HCT116 (cell line): Measurements from ENCODE around the gene STIM2. TPM values are rescaled to one million over a fixed set of nuclear protein-coding genes. Genes with fewer than 3 reads are reported as not detected.

Source experiments
- ATAC-seq: fragments of 200-7000 bp; cut with Tn5 transposase; 2 replicates; pipeline ENCODE4 v1.9.1; 2020; ENCODE audit warnings: mild to moderate bottlenecking, moderate library complexity
- BruUV-seq: library from RNA; stranded (reverse); fragments of 400-500 nt; replicated peaks from 2 replicates; lab custom pipeline; 2021; lab: Mats Ljungman, UMichigan
- CTCF ChIA-PET: fragments of 300-600 bp; sonication (Branson Sonifier 250); formaldehyde crosslinking; loops from one replicate; lab custom pipeline; 2021; ENCODE audit warnings: antibody characterized with exemption; lab: Charles Lee
- POLR2A ChIA-PET: fragments of 300-600, 350-600 bp; sonication (Branson Sonifier 250); formaldehyde crosslinking; loops from one replicate; lab custom pipeline; 2021; ENCODE audit warnings: antibody characterized with exemption; lab: Charles Lee
- RAD21 ChIA-PET, 2 experiments: fragments of 300-600 bp; sonication (Branson Sonifier 250); formaldehyde crosslinking; loops; one replicate each; lab custom pipeline; 2023; ENCODE audit warnings: low total read pairs in 2 of 2; ENCODE audit not compliant: uncharacterized antibody in 2 of 2, unreplicated experiment in 2 of 2, low non-redundant PET in 1 of 2; lab: Charles Lee
- DNase-seq: peaks from one replicate; pipeline ENCODE4 v3.0.0-alpha.2; 2010; ENCODE audit warnings: low read depth, low spot score
- H2AFZ ChIP-seq: fragments of 200-600 bp; shearing (Covaris generic), sonication (generic); 2 replicates; pipeline ENCODE4 v1.6.1; 2017; ENCODE audit warnings: low read depth, mixed run types, mixed read lengths, antibody characterized with exemption, low read length; ENCODE audit not compliant: poor library complexity, severe bottlenecking
- H3K27ac ChIP-seq: 2 replicates; pipeline ENCODE4 v1.5.1; 2012; ENCODE audit warnings: low read depth, low read length
- H3K27me3 ChIP-seq: fragments of 200-600 bp; sonication (generic); 2 replicates; pipeline ENCODE4 v1.6.1; 2016; ENCODE audit warnings: mixed run types, low read length, mixed read lengths; ENCODE audit not compliant: insufficient read depth
- H3K36me3 ChIP-seq, 2 experiments: fragments of 200-500 bp in 1 of 2; fragments of 200-600 bp in 1 of 2; sonication (Bioruptor generic) in 1 of 2; sonication (generic) in 1 of 2; 2 replicates each; pipeline versions ENCODE4 v1.5.1 to v1.6.1; 2014 to 2016; ENCODE audit warnings: low read length in 2 of 2, inconsistent platforms in 1 of 2, mixed read lengths in 1 of 2, mixed run types in 1 of 2; ENCODE audit not compliant: insufficient read depth in 2 of 2, control insufficient read depth in 1 of 2
- H3K4me1 ChIP-seq, 2 experiments: fragments of 200-600 bp in 1 of 2; sonication (generic) in 1 of 2; 2 replicates each; pipeline versions ENCODE4 v1.5.1 to v1.6.1; 2012 to 2017; ENCODE audit warnings: low read length in 2 of 2, inconsistent platforms in 1 of 2, mild to moderate bottlenecking in 1 of 2, mixed read lengths in 1 of 2, mixed run types in 1 of 2, moderate library complexity in 1 of 2; ENCODE audit not compliant: insufficient read depth in 2 of 2, control insufficient read depth in 1 of 2
- H3K4me2 ChIP-seq: fragments of 200-600 bp; sonication (generic); 2 replicates; pipeline ENCODE4 v1.6.1; 2017; ENCODE audit warnings: mixed run types, low read length, mixed read lengths
- H3K4me3 ChIP-seq, 2 experiments: fragments of 200-600 bp in 1 of 2; sonication (generic) in 1 of 2; replicated peaks in 1 of 2; 2 replicates each; pipeline ENCODE4 v1.5.1; 2011 to 2016; ENCODE audit warnings: low read length in 2 of 2, control low read depth in 1 of 2, low read depth in 1 of 2, mild to moderate bottlenecking in 1 of 2, mixed read lengths in 1 of 2, mixed run types in 1 of 2
- H3K79me2 ChIP-seq: fragments of 200-600 bp; sonication (generic); 2 replicates; pipeline ENCODE4 v1.6.1; 2017; ENCODE audit warnings: mild to moderate bottlenecking, mixed run types, low read length, moderate library complexity, mixed read lengths; ENCODE audit not compliant: insufficient read depth
- H3K9ac ChIP-seq: fragments of 200-600 bp; sonication (generic); 2 replicates; pipeline ENCODE4 v1.6.1; 2016; ENCODE audit warnings: low read length, mixed read lengths
- H3K9me2 ChIP-seq: fragments of 200-600 bp; sonication (generic), shearing (Covaris generic); 2 replicates; pipeline ENCODE4 v1.6.1; 2017; ENCODE audit warnings: mixed run types, mild to moderate bottlenecking, moderate library complexity; ENCODE audit not compliant: insufficient read depth
- H3K9me3 ChIP-seq, 2 experiments: fragments of 200-500 bp in 1 of 2; fragments of 200-600 bp in 1 of 2; sonication (Bioruptor generic) in 1 of 2; sonication (generic) in 1 of 2; 2 replicates each; pipeline ENCODE4 v1.6.1; 2014 to 2017; ENCODE audit warnings: low read length in 2 of 2, mixed read lengths in 2 of 2, inconsistent platforms in 1 of 2, low read depth in 1 of 2, mild to moderate bottlenecking in 1 of 2, mixed run types in 1 of 2, moderate library complexity in 1 of 2; ENCODE audit not compliant: control insufficient read depth in 1 of 2, insufficient read depth in 1 of 2
- H4K20me1 ChIP-seq: fragments of 200-600 bp; sonication (generic), shearing (Covaris generic); 2 replicates; pipeline ENCODE4 v1.6.1; 2017; ENCODE audit warnings: mixed run types, mild to moderate bottlenecking, moderate library complexity; ENCODE audit not compliant: insufficient read depth
- CBX3 ChIP-seq: IDR thresholded peaks from 2 replicates; pipeline ENCODE4 v1.6.1; 2012; ENCODE audit warnings: low read depth
- CEBPB ChIP-seq: IDR thresholded peaks from 2 replicates; pipeline ENCODE4 v1.6.1; 2012; ENCODE audit warnings: low read depth
- EGR1 ChIP-seq: IDR thresholded peaks from 2 replicates; pipeline ENCODE4 v1.6.1; 2012; ENCODE audit warnings: low read depth
- EZH2 ChIP-seq: fragments of 200-600 bp; sonication (generic); IDR thresholded peaks from 2 replicates; pipeline ENCODE4 v1.6.1; 2017; ENCODE audit warnings: antibody characterized with exemption, mixed run types
- EZH2phosphoT487 ChIP-seq: fragments of 200-600 bp; IDR thresholded peaks from 2 replicates; pipeline ENCODE4 v1.6.1; 2018; ENCODE audit warnings: antibody characterized with exemption, borderline replicate concordance
- FOSL1 ChIP-seq: IDR thresholded peaks from 2 replicates; pipeline ENCODE4 v1.6.1; 2012; ENCODE audit warnings: low read depth
- JUND ChIP-seq: IDR thresholded peaks from 2 replicates; pipeline ENCODE4 v1.6.1; 2012
- POLR2AphosphoS5 ChIP-seq: IDR thresholded peaks from 2 replicates; pipeline ENCODE4 v1.6.1; 2011; ENCODE audit warnings: mild to moderate bottlenecking, low read depth, low read length, moderate library complexity
- RAD21 ChIP-seq: IDR thresholded peaks from 2 replicates; pipeline ENCODE4 v1.6.1; 2012; ENCODE audit warnings: low read depth, mild to moderate bottlenecking
- SIN3A ChIP-seq: IDR thresholded peaks from 2 replicates; pipeline ENCODE4 v1.6.1; 2012; ENCODE audit warnings: low read depth
- SRF ChIP-seq: IDR thresholded peaks from 2 replicates; pipeline ENCODE4 v1.6.1; 2012; ENCODE audit warnings: low read depth
- TCF7L2 ChIP-seq: IDR thresholded peaks from 2 replicates; pipeline ENCODE4 v1.7.0; 2011; ENCODE audit warnings: borderline replicate concordance, inconsistent platforms; ENCODE audit not compliant: insufficient read depth, insufficient read length; ENCODE audit errors: extremely low read depth
- ZFX ChIP-seq: fragments of 450-650 bp; IDR thresholded peaks from 2 replicates; pipeline ENCODE4 v1.6.1; 2017
- intact Hi-C: fragments of 100-400 bp; cut with micrococcal nuclease; formaldehyde crosslinking; loops from 2 replicates; pipeline ENCODE4 v1.10.0; 2022
- total RNA-seq: library from RNA; stranded (reverse); gene quantifications from one replicate; pipeline ENCODE4 v1.2.1, GENCODE V29; 2021; ENCODE audit not compliant: unreplicated experiment
- TF ChIP-seq, protein P1 (sequence below): IDR thresholded peaks from 2 replicates; pipeline ENCODE4 v1.6.1; 2012
- TF ChIP-seq, protein P2 (sequence below): IDR thresholded peaks from 2 replicates; pipeline ENCODE4 v1.6.1; 2012
- TF ChIP-seq, protein P3 (sequence below), 3 experiments: fragments of 200-600 bp in 1 of 3; sonication (generic) in 1 of 3; IDR thresholded peaks in 2 of 3; conservative IDR thresholded peaks in 1 of 3; 2 replicates each; pipeline ENCODE4 v1.5.1; 2012 to 2017; ENCODE audit warnings: low read depth in 2 of 3, low read length in 2 of 3, antibody characterized with exemption in 1 of 3, borderline replicate concordance in 1 of 3, control low read depth in 1 of 3, mild to moderate bottlenecking in 1 of 3, mixed read lengths in 1 of 3, mixed run types in 1 of 3, moderate library complexity in 1 of 3; ENCODE audit not compliant: insufficient read depth in 1 of 3
- TF ChIP-seq, protein P4 (sequence below): IDR thresholded peaks from 2 replicates; pipeline ENCODE4 v1.6.1; 2011; ENCODE audit warnings: mild to moderate bottlenecking, low read length, moderate library complexity; ENCODE audit not compliant: insufficient replicate concordance; ENCODE audit errors: extremely low read depth

The STIM2 gene
- total RNA-seq, 1 experiment from 2014 or later, result 65.9 TPM

DNA sequence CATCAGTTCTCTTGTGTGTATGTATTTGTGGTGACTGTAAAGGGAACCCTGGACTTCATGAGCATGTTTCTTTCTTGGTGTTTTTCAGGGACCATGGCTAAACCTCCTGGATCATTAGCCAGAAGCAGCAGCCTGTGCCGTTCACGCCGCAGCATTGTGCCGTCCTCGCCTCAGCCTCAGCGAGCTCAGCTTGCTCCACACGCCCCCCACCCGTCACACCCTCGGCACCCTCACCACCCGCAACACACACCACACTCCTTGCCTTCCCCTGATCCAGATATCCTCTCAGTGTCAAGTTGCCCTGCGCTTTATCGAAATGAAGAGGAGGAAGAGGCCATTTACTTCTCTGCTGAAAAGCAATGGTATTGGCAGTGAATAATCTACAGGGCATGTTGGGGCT, 157.0 kb downstream of the STIM2 start:
- Histone ChIP-seq H3K4me2 (no peak overlapping the region), H3K9me2 (no peaks in the 10 kb centered on the region; the same call in 1 of the 2 replicates), H3K27ac (no peak overlapping the region), H2AFZ (no peak overlapping the region), H3K36me3 (peaks cover 0 to 3% of the 10 kb centered on the region in 2 experiments; a peak in 1 of 4 replicates), H3K4me1 (no peaks in the 10 kb centered on the region), H3K9me3 (no peaks in the 10 kb centered on the region), H3K4me3 (no peak overlapping the region), H3K27me3 (no peaks in the 10 kb centered on the region), H3K79me2 (no peaks in the 10 kb centered on the region), H4K20me1 (no peaks in the 10 kb centered on the region), H3K9ac (no peak overlapping the region)
- CTCF ChIA-PET, result no interaction called here
- BruUV-seq, result no TSS peak
- intact Hi-C loops, result loop anchor here (10.0 kb wide), 2 partner anchors 563 to 603 kb away; no protein-coding TSS in a partner anchor
- ATAC-seq (no peak), DNase-seq (no peak)
- RAD21 ChIA-PET, result no interaction called here
- POLR2A ChIA-PET, result no interaction called here
- TF ChIP-seq EZH2phosphoT487 (no peak), CEBPB (no peak), TCF7L2 (no peak), CBX3 (no peak), SRF (no peak), ZFX (no peak), RAD21 (no peak), SIN3A (no peak), POLR2AphosphoS5 (no peak), EGR1 (no peak), FOSL1 (no peak), JUND (no peak), EZH2 (no peak)
- TF ChIP-seq, protein P1, sequence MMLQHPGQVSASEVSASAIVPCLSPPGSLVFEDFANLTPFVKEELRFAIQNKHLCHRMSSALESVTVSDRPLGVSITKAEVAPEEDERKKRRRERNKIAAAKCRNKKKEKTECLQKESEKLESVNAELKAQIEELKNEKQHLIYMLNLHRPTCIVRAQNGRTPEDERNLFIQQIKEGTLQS, result no peak
- TF ChIP-seq, protein P2, sequence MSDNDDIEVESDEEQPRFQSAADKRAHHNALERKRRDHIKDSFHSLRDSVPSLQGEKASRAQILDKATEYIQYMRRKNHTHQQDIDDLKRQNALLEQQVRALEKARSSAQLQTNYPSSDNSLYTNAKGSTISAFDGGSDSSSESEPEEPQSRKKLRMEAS, result no peak
- TF ChIP-seq, protein P3, sequence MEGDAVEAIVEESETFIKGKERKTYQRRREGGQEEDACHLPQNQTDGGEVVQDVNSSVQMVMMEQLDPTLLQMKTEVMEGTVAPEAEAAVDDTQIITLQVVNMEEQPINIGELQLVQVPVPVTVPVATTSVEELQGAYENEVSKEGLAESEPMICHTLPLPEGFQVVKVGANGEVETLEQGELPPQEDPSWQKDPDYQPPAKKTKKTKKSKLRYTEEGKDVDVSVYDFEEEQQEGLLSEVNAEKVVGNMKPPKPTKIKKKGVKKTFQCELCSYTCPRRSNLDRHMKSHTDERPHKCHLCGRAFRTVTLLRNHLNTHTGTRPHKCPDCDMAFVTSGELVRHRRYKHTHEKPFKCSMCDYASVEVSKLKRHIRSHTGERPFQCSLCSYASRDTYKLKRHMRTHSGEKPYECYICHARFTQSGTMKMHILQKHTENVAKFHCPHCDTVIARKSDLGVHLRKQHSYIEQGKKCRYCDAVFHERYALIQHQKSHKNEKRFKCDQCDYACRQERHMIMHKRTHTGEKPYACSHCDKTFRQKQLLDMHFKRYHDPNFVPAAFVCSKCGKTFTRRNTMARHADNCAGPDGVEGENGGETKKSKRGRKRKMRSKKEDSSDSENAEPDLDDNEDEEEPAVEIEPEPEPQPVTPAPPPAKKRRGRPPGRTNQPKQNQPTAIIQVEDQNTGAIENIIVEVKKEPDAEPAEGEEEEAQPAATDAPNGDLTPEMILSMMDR (IDR thresholded peaks at IDR 0.05 in 2 of 3, conservative IDR thresholded peaks at IDR 0.05 in 1 of 3; ENCODE audit: borderline replicate concordance in 1 of 3, insufficient read depth in 1 of 3, low read depth in 2 of 3, low read length in 2 of 3), result no peak
- TF ChIP-seq, protein P4, sequence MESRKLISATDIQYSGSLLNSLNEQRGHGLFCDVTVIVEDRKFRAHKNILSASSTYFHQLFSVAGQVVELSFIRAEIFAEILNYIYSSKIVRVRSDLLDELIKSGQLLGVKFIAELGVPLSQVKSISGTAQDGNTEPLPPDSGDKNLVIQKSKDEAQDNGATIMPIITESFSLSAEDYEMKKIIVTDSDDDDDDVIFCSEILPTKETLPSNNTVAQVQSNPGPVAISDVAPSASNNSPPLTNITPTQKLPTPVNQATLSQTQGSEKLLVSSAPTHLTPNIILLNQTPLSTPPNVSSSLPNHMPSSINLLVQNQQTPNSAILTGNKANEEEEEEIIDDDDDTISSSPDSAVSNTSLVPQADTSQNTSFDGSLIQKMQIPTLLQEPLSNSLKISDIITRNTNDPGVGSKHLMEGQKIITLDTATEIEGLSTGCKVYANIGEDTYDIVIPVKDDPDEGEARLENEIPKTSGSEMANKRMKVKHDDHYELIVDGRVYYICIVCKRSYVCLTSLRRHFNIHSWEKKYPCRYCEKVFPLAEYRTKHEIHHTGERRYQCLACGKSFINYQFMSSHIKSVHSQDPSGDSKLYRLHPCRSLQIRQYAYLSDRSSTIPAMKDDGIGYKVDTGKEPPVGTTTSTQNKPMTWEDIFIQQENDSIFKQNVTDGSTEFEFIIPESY, result no peak
